ENCODE measurements around the gene TAF11L4. TPM values are rescaled to one million over a fixed set of nuclear protein-coding genes. Genes with fewer than 3 reads are reported as not detected.
"Not testable (repeated sequence)": the region's sequence is repeated elsewhere in the genome, so short reads cannot be mapped to it uniquely, and the experiment has no call there.

The TAF11L4 gene
- not detected for polyA plus RNA-seq (ENCODE audit: insufficient read length in 4 of 4)

DNA sequence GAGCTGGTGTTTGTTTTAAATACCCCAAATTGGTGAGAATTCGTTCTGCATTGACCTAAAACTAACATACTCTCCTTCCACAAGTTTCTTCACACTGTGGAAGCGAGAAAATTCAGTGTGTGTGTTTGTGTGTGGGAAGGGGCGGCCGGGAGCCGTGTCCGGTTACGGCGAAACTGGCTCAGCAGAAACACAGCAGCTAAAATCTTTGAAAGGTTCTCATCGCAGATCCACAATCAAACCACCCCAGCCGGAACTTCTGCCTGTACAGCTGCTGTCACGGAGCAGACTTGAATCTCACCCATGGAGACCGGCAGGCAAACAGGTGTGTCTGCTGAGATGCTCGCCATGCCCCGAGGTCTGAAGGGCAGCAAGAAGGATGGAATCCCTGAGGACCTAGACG, at the start of gene TAF11L4:
Gene TAF11L4 (plus strand): TSS at position 301 of the 400 bp plus-strand sequence.
- DNase-seq (ENCODE audit: low read depth in 4 of 4, low spot score in 3 of 4) = not testable (repeated sequence)

DNA sequence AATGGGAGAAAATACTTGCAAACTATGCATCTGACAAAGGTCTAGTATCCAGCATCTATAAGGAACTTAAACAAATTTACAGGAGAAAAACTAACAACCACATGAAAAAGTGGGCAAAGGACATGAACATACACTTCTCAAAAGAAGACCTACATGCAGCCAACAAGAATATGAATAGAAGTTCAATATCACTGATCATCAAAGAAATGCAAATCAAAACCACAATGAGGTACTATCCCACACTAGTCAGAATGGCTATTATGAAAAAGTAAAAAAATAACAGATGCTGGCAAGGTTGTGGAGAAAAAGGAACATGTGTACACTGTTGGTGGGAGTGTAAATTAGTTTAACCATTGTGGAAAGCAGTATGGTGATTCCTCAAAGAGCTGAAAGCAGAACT, 46.5 kb upstream of the TAF11L4 start:
- DNase-seq (ENCODE audit: low read depth in 4 of 4, low spot score in 3 of 4) = not testable (repeated sequence)

DNA sequence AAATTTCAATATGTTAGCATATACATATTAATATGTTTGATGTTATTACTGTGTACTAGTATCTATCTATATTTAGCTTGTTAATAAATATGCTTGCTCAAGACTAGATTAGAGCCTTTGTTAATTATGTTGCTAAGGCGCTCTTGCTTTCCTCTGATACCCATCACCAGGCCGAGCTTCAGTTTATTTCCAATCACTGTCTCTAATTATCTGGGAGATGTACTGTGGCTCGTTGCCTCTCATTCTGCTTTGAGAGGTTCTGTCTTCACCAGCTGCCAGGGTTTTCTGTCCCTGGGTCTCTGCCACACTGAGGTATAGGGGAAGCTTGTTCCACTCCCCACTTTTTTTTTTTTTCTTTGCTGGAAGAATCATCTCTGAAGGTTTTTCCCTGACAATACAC, 44.6 kb upstream of the TAF11L4 start:
- DNase-seq (ENCODE audit: low read depth in 4 of 4, low spot score in 3 of 4) = no peak

DNA sequence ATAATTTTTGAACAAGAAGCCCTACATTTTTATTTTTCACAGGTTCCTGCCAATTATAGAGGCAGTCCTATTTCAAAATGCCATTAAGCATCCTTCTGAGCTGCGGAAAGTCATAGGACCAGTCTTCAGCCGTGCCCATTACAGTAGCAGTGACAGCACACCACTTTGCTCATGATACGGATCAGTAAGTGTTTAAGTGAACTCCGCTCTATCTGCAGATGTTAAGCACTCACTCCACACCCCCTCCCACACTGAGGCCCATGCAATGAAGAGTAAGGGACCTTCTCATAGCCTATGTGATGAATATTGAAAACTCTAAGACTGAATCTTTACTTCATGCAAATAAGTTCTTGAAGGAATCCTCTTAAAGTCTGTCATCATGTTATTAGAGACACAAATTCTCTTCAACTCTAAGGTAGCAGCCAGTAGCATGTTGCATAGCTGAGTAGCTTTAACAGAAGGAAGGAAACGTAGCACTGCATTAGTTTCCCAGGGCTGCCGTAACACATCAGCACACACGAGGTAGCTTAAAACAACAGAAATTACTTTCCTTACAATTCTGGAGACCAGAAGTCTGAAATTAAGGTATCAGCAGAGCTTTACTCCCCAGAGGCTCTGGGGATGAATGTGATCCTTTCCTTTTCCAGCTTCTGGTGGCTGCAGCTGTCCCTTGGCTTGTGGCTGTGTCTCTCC, 43.9 kb upstream of the TAF11L4 start:
- no peak for DNase-seq (ENCODE audit: low read depth in 4 of 4, low spot score in 3 of 4)

DNA sequence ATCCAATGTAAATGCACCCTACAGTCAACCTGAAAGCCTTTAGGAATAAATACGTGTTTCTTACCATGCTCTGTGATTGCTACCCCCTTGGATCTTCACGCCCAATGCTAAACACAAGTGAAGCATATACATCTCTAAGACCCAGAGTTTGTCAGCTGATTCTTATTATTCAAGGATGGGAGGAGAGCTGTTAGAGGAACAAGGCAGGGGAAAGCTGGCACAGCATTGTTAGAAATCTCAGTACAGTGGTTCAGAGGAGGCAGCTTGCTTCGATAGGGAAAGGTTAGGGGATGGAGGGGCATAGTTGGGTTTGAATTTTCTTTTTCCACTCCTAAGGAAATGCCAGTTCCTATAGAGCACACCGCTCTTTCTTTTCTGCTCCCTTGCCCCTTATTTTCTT, 40.2 kb upstream of the TAF11L4 start:
- no peak for DNase-seq (ENCODE audit: low read depth in 4 of 4, low spot score in 3 of 4)

DNA sequence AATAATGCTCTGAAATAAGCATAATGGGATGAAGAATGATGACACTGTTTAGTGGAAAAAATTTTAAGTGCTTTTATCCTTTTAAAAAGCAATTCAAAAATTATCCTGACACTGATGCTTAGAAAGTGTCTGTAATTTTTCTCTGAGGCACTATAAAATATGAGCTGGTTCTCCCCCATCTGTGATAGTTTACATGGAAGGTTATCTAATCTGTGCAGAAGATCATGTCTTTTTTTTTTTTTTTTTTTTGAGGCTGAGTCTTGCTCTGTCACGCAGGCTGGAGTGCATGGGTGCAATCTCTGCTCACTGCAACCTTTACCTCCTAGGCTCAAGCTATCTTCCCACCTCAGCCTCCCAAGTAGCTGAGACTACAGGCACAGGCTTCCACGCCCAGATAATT, 38.8 kb upstream of the TAF11L4 start:
- DNase-seq (ENCODE audit: low read depth in 4 of 4, low spot score in 3 of 4) = no peak

DNA sequence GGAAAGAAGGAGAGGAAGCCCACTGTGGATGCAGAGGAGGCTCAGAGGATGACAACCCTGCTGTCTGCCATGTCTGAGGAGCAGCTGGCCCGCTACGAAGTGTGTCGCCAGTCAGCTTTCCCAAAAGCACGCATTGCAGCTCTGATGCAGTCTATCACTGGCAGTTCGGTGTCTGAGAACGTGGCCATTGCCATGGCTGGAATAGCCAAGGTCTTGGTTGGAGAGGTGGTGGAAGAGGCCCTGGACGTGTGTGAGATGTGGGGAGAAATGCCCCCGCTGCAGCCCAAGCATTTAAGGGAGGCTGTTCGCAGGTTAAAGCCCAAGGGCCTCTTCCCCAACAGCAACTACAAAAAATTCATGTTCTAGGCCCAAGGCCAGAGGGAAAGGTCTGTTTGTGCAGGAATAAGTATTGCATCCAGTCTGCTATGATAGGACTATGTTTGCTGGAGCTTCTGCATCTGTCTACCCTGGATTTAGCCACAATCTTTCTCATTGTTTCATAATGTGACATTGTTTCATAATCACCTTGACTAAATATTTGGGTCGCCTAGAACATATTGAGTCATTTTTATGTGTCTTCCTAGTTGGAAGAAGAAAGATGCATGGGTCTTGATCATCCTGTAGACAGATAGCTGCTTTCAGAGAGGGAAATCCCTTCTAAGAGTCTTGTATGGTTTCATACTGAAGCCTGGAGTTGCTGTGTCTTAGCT, 35.0 kb upstream of the TAF11L4 start:
- not testable (repeated sequence) for DNase-seq (ENCODE audit: low read depth in 4 of 4, low spot score in 3 of 4)

DNA sequence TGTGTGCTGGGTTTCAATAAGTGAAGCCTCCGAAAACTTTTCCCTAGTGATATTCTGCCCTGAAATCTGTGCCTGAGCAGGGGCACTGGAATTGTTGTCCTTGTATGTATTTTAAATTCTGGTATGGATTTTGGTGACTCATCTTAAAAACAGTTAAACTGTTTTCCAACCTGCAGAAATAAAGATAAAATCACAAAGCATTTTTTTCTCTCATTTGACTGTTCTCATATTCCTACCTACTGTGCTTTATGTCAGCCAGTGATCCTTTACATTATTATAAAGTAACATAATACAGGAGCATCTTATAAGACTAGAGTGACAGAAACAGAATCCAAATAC, 34.5 kb upstream of the TAF11L4 start:
- no peak for DNase-seq (ENCODE audit: low read depth in 4 of 4, low spot score in 3 of 4)

DNA sequence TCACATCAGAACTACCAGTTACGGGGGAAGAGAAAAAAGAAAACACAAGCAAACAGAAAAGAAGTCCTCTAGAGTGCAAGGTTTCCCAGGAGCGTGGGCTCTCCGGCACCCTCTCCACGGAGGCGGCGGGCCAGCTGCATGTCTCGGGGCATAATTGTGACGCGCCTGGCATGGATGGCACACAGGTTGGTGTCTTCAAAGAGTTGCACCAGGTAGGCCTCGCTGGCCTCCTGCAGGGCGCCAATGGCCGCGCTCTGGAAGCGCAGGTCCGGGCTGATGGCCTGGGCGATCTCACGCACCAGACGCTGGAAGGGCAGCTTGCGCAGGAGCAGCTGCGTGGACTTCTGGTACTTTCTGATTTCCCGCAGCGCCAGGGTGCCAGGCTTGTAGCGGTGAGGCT, 30.3 kb upstream of the TAF11L4 start:
- not testable (repeated sequence) for DNase-seq (ENCODE audit: low read depth in 4 of 4, low spot score in 3 of 4)

DNA sequence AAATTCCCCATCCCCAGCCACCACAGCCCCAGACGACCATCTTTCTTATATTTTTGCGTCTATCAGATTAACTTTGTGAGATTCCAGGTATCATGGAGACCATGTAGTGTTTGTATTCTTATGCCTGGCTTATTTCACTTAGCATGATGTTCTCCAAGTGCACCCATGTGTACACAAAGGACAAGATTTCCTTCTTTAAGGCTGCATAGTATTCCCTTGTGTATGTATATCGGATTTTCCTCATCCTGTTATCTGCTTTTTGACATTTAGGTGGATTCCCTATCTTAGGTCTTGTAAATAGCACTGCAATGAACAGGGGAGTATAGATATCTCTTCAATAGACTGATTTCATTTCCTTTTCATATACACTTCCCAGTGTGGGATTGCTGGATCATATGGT, 28.8 kb upstream of the TAF11L4 start:
- no peak for DNase-seq (ENCODE audit: low read depth in 4 of 4, low spot score in 3 of 4)

DNA sequence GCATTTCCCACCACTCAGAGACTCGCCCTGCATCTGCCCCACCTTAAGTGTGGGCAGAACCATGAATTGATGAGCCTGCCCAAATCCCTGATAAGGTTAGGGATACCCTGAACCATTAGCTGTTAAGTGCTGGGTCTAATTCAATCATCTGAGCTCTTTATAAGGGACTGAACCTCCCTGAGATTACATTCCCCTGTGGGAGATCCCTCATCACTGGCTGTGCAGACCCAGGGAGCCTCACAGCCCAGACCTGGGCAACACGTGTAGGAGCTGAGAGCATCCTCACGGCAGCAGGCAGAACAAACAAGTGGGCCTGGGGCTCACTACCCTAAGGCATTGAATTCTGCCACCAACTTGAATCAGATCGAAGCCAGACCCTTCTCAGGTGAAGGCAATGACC, 24.2 kb upstream of the TAF11L4 start:
- DNase-seq (ENCODE audit: low read depth in 4 of 4, low spot score in 3 of 4) = no peak

DNA sequence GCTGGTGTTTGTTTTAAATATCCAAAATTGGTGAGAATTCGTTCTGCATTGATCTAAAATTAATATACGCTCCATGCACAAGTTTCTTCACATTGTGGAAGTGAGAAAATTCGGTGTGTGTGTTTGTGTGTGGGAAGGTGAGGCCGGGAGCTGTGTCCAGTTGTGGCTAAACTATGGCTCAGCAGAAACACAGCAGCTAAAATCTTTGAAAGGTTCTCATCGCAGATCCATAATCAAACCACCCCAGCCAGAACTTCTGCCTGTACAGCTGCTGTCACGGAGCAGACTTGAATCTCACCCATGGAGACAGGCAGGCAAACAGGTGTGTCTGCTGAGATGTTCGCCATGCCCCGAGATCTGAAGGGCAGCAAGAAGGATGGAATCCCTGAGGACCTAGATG, 23.7 kb upstream of the TAF11L4 start, which contains the start of gene TAF11L2:
Gene TAF11L2 (plus strand): TSS at position 301 of the 400 bp plus-strand sequence.
- DNase-seq (ENCODE audit: low read depth in 4 of 4, low spot score in 3 of 4) = not testable (repeated sequence)

DNA sequence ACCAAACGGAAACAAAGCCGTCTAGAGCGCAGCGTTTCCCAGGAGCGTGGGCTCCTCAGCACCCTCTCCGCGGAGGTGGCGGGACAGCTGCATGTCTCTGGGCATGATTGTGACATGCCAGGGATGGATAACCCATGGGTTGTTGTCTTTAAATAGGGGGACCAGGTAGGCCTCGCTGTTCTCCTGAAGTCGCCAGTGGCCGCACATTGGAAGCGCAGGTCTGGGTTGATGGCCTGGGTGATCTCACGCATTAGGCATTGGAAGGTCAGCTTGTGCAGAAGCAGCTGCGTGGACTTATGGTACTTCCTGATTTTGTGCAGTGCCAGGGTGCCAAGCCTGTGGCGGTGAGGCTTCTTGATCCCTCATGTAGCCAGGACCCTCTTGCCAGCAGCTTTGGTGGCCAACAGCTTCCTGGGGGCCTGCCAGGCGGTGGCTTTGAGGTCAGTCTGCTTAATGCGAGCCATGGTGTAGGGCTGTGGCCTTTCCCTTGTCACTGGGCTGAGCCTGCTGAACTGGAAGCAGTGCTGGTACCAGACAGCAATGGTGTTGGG, 9.8 kb upstream of the TAF11L4 start:
- DNase-seq (ENCODE audit: low read depth in 4 of 4, low spot score in 3 of 4) = no peak

DNA sequence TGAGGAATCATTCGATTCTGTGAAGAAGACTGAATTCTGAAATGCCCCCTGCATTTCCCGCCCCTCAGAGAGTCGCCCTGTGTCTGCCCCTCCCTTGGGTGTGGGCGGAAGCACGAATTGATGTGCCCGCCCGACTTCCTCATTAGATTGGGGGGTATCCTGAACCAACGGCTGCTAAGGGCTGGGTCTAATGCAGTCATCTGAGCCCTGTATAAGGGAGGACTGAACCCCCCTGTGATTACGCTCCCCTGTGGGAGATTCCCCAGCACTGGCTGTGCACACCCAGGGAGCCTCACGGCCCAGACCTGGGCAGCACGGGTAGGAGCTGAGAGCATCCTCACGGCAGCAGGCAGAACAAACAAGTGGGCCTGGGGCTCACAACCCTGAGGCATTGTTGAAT, 4.1 kb upstream of the TAF11L4 start:
- DNase-seq (ENCODE audit: low read depth in 4 of 4, low spot score in 3 of 4) = not testable (repeated sequence)

DNA sequence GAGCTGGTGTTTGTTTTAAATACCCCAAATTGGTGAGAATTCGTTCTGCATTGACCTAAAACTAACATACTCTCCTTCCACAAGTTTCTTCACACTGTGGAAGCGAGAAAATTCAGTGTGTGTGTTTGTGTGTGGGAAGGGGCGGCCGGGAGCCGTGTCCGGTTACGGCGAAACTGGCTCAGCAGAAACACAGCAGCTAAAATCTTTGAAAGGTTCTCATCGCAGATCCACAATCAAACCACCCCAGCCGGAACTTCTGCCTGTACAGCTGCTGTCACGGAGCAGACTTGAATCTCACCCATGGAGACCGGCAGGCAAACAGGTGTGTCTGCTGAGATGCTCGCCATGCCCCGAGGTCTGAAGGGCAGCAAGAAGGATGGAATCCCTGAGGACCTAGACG, 3.5 kb upstream of the TAF11L4 start, which contains the start of gene TAF11L3:
Gene TAF11L3 (plus strand): TSS at position 301 of the 400 bp plus-strand sequence.
- DNase-seq (ENCODE audit: low read depth in 4 of 4, low spot score in 3 of 4) = not testable (repeated sequence)

DNA sequence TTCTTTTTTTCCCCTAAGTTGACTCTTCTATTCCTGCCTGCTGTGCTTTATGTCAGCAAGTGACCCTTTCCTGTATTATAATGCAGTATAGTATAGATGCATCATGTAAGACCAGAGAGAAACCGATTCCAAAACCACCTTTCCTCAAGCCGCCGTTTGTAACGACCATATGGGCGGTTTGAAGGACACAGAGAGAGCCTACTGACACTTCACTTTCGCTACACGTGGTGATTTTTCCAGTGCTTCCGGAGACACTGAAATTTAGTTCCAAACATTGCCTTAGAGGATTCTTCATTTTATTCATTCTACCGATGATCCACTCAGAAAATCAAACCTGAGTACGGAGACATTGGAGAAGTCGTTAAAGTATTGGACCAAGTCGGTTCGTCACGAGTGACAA, 2.1 kb upstream of the TAF11L4 start:
- not testable (repeated sequence) for DNase-seq (ENCODE audit: low read depth in 4 of 4, low spot score in 3 of 4)

DNA sequence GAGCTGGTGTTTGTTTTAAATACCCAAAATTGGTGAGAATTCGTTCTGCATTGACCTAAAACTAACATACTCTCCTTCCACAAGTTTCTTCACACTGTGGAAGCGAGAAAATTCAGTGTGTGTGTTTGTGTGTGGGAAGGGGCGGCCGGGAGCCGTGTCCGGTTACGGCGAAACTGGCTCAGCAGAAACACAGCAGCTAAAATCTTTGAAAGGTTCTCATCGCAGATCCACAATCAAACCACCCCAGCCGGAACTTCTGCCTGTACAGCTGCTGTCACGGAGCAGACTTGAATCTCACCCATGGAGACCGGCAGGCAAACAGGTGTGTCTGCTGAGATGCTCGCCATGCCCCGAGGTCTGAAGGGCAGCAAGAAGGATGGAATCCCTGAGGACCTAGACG, 3.3 kb downstream of the TAF11L4 start, which contains the start of gene TAF11L5:
Gene TAF11L5 (plus strand): TSS at position 301 of the 400 bp plus-strand sequence.
- DNase-seq (ENCODE audit: low read depth in 4 of 4, low spot score in 3 of 4) = not testable (repeated sequence)

DNA sequence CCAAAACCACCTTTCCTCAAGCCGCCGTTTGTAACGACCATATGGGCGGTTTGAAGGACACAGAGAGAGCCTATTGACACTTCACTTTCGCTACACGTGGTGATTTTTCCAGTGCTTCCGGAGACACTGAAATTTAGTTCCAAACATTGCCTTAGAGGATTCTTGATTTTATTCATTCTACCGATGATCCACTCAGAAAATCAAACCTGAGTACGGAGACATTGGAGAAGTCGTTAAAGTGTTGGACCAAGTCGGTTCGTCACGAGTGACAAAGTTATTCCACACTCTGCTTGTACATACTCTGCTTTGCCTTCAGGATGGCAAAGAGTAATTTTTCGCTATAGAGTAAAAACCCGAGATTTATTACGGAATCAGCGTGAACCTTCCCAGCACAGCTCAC, 4.9 kb downstream of the TAF11L4 start:
- DNase-seq (ENCODE audit: low read depth in 4 of 4, low spot score in 3 of 4) = not testable (repeated sequence)

DNA sequence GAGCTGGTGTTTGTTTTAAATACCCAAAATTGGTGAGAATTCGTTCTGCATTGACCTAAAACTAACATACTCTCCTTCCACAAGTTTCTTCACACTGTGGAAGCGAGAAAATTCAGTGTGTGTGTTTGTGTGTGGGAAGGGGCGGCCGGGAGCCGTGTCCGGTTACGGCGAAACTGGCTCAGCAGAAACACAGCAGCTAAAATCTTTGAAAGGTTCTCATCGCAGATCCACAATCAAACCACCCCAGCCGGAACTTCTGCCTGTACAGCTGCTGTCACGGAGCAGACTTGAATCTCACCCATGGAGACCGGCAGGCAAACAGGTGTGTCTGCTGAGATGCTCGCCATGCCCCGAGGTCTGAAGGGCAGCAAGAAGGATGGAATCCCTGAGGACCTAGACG, 6.8 kb downstream of the TAF11L4 start, which contains the start of gene TAF11L6:
Gene TAF11L6 (plus strand): TSS at position 301 of the 400 bp plus-strand sequence.
- not testable (repeated sequence) for DNase-seq (ENCODE audit: low read depth in 4 of 4, low spot score in 3 of 4)
